ENCODE results near the gene LMCD1. TPM values are rescaled to one million over a fixed set of nuclear protein-coding genes. Genes with fewer than 3 reads are reported as not detected.
A peak's percentile ranks its signal among the peaks of the same experiment; 100 is the strongest.

LMCD1 gene
- total RNA-seq, 6 experiments from 2014 or later = 3.0 to 24.0 (median 8.4) TPM

DNA sequence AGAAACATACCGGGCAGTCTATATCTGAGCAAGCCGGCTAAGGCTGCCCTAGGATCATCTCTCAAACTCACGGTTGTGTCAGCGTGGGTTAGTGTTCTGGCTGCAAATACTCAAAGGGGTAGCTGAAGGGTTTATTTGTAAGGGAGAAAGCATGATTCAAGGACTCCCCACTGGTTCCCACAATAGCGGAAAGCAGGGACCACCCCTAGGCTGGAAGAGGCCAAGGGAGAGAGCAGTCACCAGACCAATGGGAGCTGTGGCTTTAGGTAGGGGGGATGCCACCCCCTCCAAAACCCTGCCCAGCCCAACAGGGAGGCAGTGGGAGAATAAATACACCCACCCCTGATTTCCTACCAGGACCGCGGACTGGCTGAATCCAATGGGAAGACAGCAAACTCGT lies 7.3 kb upstream of the LMCD1 start:
- no peak for DNase-seq

DNA sequence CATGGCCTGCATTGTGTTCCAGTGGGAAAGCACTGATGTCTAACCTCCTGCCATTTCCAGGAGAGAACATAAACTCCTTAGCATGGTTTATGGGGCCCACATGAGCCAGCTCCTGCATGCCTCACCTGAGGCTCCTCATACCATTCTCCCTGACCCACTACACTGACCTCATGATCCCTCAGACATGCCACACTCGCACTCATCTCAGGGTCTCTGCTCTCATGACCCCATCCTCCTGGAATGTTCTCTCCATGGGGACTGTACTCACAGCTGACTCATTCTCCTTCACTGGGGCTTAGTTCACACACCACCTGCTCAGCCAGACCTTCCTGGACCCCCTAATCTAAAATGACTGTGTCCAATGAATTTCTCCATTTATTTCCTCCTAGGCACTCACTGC lies 4.0 kb upstream of the LMCD1 start:
- Histone ChIP-seq H3K4me1 (peaks cover 0 to 32% (median 8%) of the 10 kb centered on the region in 4 donors), H3K9me3 (no peaks in the 10 kb centered on the region), H3K4me3 (no peak overlapping the region), H3K27ac (no peak overlapping the region), H3K27me3 (no peaks in the 10 kb centered on the region), H3K36me3 (no peaks in the 10 kb centered on the region)
- whole genome bisulfite sequencing (ENCODE audit: insufficient coverage, low coverage, low lambda C conversion rate, missing lambda C conversion rate) = 82% methylated on average over 1 of the region's 1 CpG
- intact Hi-C loops (cut with DNase I) = no loop called here
- DNase-seq (no peak), ATAC-seq (no peak)
- TF ChIP-seq, protein P1, sequence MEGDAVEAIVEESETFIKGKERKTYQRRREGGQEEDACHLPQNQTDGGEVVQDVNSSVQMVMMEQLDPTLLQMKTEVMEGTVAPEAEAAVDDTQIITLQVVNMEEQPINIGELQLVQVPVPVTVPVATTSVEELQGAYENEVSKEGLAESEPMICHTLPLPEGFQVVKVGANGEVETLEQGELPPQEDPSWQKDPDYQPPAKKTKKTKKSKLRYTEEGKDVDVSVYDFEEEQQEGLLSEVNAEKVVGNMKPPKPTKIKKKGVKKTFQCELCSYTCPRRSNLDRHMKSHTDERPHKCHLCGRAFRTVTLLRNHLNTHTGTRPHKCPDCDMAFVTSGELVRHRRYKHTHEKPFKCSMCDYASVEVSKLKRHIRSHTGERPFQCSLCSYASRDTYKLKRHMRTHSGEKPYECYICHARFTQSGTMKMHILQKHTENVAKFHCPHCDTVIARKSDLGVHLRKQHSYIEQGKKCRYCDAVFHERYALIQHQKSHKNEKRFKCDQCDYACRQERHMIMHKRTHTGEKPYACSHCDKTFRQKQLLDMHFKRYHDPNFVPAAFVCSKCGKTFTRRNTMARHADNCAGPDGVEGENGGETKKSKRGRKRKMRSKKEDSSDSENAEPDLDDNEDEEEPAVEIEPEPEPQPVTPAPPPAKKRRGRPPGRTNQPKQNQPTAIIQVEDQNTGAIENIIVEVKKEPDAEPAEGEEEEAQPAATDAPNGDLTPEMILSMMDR (IDR thresholded peaks at IDR 0.05) = no peak
- TF ChIP-seq POLR2A (IDR thresholded peaks at IDR 0.05) = no peak

More for the DNA sequence above, 7.3 kb upstream of the LMCD1 start:
- Histone ChIP-seq H3K4me3 (no peak overlapping the region), H3K27ac (no peak overlapping the region), H3K27me3 (no peaks in the 10 kb centered on the region), H3K4me1 (peaks cover 0 to 15% (median 0%) of the 10 kb centered on the region in 4 donors), H3K9me3 (no peaks in the 10 kb centered on the region), H3K36me3 (no peaks in the 10 kb centered on the region)
- intact Hi-C loops (cut with DNase I) = no loop called here
- ATAC-seq = no peak
- no peak for TF ChIP-seq POLR2A (IDR thresholded peaks at IDR 0.05)
- TF ChIP-seq, protein P1 (IDR thresholded peaks at IDR 0.05) = no peak
- WGBS (ENCODE audit: insufficient coverage, low coverage, low lambda C conversion rate, missing lambda C conversion rate) = 92% methylated on average over 7 of the region's 8 CpGs

DNA sequence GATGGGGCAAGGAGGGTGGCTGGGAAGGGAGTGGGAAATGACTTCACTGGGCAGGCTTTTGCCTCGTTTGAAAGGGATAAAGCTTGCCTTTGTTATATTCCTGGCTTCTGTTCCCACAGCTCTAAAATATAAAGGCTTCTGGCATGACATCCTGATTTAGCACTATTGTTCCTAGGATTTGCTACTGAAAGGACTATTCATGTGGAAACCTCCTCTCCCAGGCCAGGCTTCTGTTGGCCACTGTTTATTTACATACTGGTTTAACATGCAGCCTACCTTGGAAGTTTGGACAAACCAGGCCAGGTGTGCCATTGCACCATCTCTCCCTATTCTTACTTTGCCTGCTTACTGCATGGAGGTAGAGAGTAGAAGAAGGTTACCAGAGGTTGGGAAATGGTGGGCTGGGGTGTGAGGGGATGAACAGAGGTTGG lies 2.4 kb upstream of the LMCD1 start:
- Histone ChIP-seq H3K9me3 (no peaks in the 10 kb centered on the region), H3K27me3 (no peaks in the 10 kb centered on the region), H3K27ac (peak overlapping the region in 1 of 3 donors; percentile 14), H3K36me3 (no peaks in the 10 kb centered on the region), H3K4me3 (no peak overlapping the region), H3K4me1 (peaks cover 0 to 32% (median 8%) of the 10 kb centered on the region in 4 donors)
- 42% methylated on average over 1 of the region's 1 CpG for whole genome bisulfite sequencing (ENCODE audit: insufficient coverage, low coverage, low lambda C conversion rate, missing lambda C conversion rate)
- ATAC-seq (peak in 1 of 4 donors; percentile 6), DNase-seq (peak in 1 of 3 donors; percentile 52)
- TF ChIP-seq, protein P1 (IDR thresholded peaks at IDR 0.05) = no peak
- TF ChIP-seq POLR2A (IDR thresholded peaks at IDR 0.05) = no peak
- intact Hi-C loops (cut with DNase I) = no loop called here

DNA sequence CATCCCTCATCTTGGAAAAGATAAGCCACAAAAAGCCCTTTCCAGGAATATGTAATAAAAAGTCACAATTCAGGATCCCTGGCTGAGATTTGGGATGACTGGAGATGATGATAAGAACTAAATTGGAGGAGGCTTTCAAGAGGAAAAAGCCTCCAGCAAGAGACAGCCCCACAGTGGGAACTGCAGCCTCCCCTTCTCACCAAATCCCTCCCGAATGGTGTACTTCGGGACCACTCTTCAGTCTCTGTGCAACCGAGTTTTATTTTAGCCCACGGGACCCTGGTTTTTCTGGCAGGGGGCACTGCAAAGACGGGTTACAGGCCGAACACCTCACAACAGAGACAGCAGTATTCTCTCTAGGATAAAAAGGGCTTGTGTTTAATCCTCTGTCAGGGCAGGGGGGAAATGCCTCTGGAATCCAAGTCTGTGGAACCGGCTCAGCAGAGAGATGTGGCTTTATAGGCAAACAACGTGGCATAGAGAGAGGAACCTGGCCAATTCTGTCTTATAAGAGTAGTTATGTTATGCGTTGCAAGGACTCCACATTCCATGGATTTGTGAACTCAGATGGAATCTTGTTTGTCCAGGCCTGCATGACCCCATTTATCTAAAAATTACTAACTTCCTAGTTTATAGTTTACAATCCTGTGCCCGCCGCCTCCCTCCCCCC lies 1.2 kb upstream of the LMCD1 start:
- ATAC-seq (no peak), DNase-seq (no peak)
- Histone ChIP-seq H3K4me1 (peaks cover 0 to 35% (median 11%) of the 10 kb centered on the region in 4 donors), H3K27me3 (no peaks in the 10 kb centered on the region), H3K4me3 (no peak overlapping the region), H3K27ac (peak overlapping the region; percentile 12 to 89 (median 71)), H3K36me3 (no peaks in the 10 kb centered on the region), H3K9me3 (no peaks in the 10 kb centered on the region)
- TF ChIP-seq, protein P1 (IDR thresholded peaks at IDR 0.05) = no peak
- no peak for TF ChIP-seq POLR2A (IDR thresholded peaks at IDR 0.05)
- WGBS (ENCODE audit: insufficient coverage, low coverage, low lambda C conversion rate, missing lambda C conversion rate) = 39% methylated on average over 9 of the region's 11 CpGs
- intact Hi-C loops (cut with DNase I) = no loop called here

All from right lobe of liver (tissue), 6 donors.